OCI-LY1 (cell line): Measurements from ENCODE around the gene GALNT9.

Source experiments
- H2AFZ ChIP-seq: fragments of 200-600 bp; sonication (generic), shearing (Covaris generic); 2 replicates; pipeline ENCODE4 v1.6.0; 2014; ENCODE audit warnings: antibody characterized with exemption, mild to moderate bottlenecking, low read length
- H3F3A ChIP-seq: fragments of 200-600 bp; sonication (generic), shearing (Covaris generic); 2 replicates; pipeline ENCODE4 v1.6.0; 2014; ENCODE audit warnings: mild to moderate bottlenecking, antibody characterized with exemption, low read length, moderate library complexity; ENCODE audit not compliant: insufficient read depth
- H3K27ac ChIP-seq: fragments of 200-600 bp; sonication (generic); 2 replicates; pipeline ENCODE4 v1.5.1; 2014; ENCODE audit warnings: low read length, mixed run types, mild to moderate bottlenecking, low read depth; ENCODE audit not compliant: poor library complexity, severe bottlenecking
- H3K27me3 ChIP-seq: fragments of 200-600 bp; sonication (generic); 2 replicates; pipeline ENCODE4 v1.6.0; 2014; ENCODE audit warnings: antibody characterized with exemption, mild to moderate bottlenecking, low read length, moderate library complexity; ENCODE audit not compliant: insufficient read depth
- H3K36me3 ChIP-seq: fragments of 200-600 bp; sonication (generic); 2 replicates; pipeline ENCODE4 v1.6.1; 2014; ENCODE audit warnings: mild to moderate bottlenecking, antibody characterized with exemption, low read length, moderate library complexity, mixed read lengths; ENCODE audit not compliant: insufficient read depth
- H3K4me1 ChIP-seq: fragments of 200-600 bp; sonication (generic); 2 replicates; pipeline ENCODE4 v1.5.1; 2014; ENCODE audit warnings: mild to moderate bottlenecking, low read length, moderate library complexity; ENCODE audit not compliant: insufficient read depth, severe bottlenecking
- H3K4me2 ChIP-seq: fragments of 200-600 bp; sonication (generic), shearing (Covaris generic); 2 replicates; pipeline ENCODE4 v1.6.1; 2014; ENCODE audit warnings: low read length
- H3K4me3 ChIP-seq: fragments of 200-600 bp; sonication (generic); 2 replicates; pipeline ENCODE4 v1.5.1; 2014; ENCODE audit warnings: low read length, low read depth, mild to moderate bottlenecking, mixed read lengths; ENCODE audit not compliant: poor library complexity, severe bottlenecking
- H3K79me2 ChIP-seq: fragments of 200-600 bp; shearing (Covaris generic); 2 replicates; pipeline ENCODE4 v1.6.1; 2016; ENCODE audit warnings: mixed run types, low read length, mixed read lengths; ENCODE audit not compliant: insufficient read depth
- H3K9ac ChIP-seq: fragments of 200-600 bp; sonication (generic), shearing (Covaris generic); 2 replicates; pipeline ENCODE4 v1.6.1; 2014; ENCODE audit warnings: mild to moderate bottlenecking, low read length, mixed read lengths
- H3K9me2 ChIP-seq: fragments of 200-600 bp; sonication (generic), shearing (Covaris generic); 2 replicates; pipeline ENCODE4 v1.6.1; 2014; ENCODE audit warnings: low read depth, mild to moderate bottlenecking, low read length, mixed read lengths
- H3K9me3 ChIP-seq: fragments of 200-600 bp; shearing (Covaris generic); 2 replicates; pipeline ENCODE4 v1.6.1; 2014; ENCODE audit warnings: low read length, mixed read lengths
- H4K20me1 ChIP-seq: fragments of 200-600 bp; sonication (generic), shearing (Covaris generic); 2 replicates; pipeline ENCODE4 v1.6.0; 2016; ENCODE audit warnings: mild to moderate bottlenecking, low read length; ENCODE audit not compliant: insufficient read depth
- EZH2 ChIP-seq: fragments of 200-600 bp; sonication (generic), shearing (Covaris generic); IDR thresholded peaks from 2 replicates; pipeline ENCODE4 v1.8.0; 2017; ENCODE audit warnings: borderline replicate concordance, mixed run types, mild to moderate bottlenecking, antibody characterized with exemption, low read length, moderate library complexity, mixed read lengths
- TF ChIP-seq, protein P1 (sequence below): fragments of 200-600 bp; sonication (generic), shearing (Covaris generic); IDR thresholded peaks from 2 replicates; pipeline ENCODE4 v1.5.1; 2017; ENCODE audit warnings: mild to moderate bottlenecking, antibody characterized with exemption, low read length, moderate library complexity, mixed read lengths

The GALNT9 gene

GRCh38 chr12:132325733-132326130 lies 3.7 kb downstream of the GALNT9 start:
- H4K20me1 ChIP-seq, result no peaks in the 10 kb centered on the region
- no peaks in the 10 kb centered on the region for H3K27me3 ChIP-seq
- H3K27ac ChIP-seq, result no peak overlapping the region
- H3K4me3 ChIP-seq, result no peak overlapping the region
- H3K4me1 ChIP-seq, result no peaks in the 10 kb centered on the region
- H3K4me2 ChIP-seq, result no peak overlapping the region
- H3K9me2 ChIP-seq, result no peaks in the 10 kb centered on the region
- no peak overlapping the region for H2AFZ ChIP-seq
- H3K36me3 ChIP-seq, result no peaks in the 10 kb centered on the region
- no peak overlapping the region for H3K9ac ChIP-seq
- TF ChIP-seq, protein P1, sequence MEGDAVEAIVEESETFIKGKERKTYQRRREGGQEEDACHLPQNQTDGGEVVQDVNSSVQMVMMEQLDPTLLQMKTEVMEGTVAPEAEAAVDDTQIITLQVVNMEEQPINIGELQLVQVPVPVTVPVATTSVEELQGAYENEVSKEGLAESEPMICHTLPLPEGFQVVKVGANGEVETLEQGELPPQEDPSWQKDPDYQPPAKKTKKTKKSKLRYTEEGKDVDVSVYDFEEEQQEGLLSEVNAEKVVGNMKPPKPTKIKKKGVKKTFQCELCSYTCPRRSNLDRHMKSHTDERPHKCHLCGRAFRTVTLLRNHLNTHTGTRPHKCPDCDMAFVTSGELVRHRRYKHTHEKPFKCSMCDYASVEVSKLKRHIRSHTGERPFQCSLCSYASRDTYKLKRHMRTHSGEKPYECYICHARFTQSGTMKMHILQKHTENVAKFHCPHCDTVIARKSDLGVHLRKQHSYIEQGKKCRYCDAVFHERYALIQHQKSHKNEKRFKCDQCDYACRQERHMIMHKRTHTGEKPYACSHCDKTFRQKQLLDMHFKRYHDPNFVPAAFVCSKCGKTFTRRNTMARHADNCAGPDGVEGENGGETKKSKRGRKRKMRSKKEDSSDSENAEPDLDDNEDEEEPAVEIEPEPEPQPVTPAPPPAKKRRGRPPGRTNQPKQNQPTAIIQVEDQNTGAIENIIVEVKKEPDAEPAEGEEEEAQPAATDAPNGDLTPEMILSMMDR, result no peak
- no peak for TF ChIP-seq EZH2
- no peaks in the 10 kb centered on the region for H3K9me3 ChIP-seq
- no peaks in the 10 kb centered on the region for H3F3A ChIP-seq
- H3K79me2 ChIP-seq, result no peaks in the 10 kb centered on the region

- Histone ChIP-seq H3K4me2 (no peak overlapping the region), H4K20me1 (no peaks in the 10 kb centered on the region), H3K79me2 (no peaks in the 10 kb centered on the region), H3K36me3 (no peaks in the 10 kb centered on the region), H3F3A (no peaks in the 10 kb centered on the region), H3K4me1 (no peaks in the 10 kb centered on the region), H3K9me2 (no peaks in the 10 kb centered on the region), H3K4me3 (no peak overlapping the region), H3K9ac (no peak overlapping the region), H3K27me3 (no peaks in the 10 kb centered on the region), H3K27ac (no peak overlapping the region), H2AFZ (no peak overlapping the region), H3K9me3 (no peaks in the 10 kb centered on the region)
- TF ChIP-seq, protein P1, result no peak
- TF ChIP-seq EZH2, result no peak
Observed at GRCh38 chr12:132324841-132325732, 4.3 kb downstream of the GALNT9 start.

DNA sequence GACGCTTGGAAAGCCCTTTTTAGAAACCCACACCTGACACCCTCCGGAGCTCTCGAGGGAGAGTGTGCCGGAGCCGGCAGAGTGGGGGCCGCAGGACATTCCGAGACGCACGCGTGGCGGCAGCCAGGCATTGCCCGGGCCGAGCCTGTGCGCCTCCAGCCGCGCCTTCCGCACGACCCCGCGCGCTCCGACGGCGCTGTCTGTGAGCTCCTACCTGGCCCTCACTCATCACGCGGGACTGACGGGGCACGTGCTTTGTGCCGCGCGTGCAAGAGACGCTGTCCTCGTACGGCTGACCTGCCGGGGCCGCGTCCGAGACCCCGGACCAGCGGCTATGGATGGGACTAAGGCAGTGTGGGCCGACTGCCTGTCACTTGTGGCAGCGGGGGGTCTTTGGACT lies 5.2 kb downstream of the GALNT9 start:
- TF ChIP-seq, protein P1, result no peak
- TF ChIP-seq EZH2, result no peak
- no peaks in the 10 kb centered on the region for H3K27me3 ChIP-seq
- H3K9me3 ChIP-seq, result no peaks in the 10 kb centered on the region
- H3K27ac ChIP-seq, result no peak overlapping the region
- no peak overlapping the region for H3K4me2 ChIP-seq
- no peaks in the 10 kb centered on the region for H4K20me1 ChIP-seq
- no peak overlapping the region for H3K9ac ChIP-seq
- no peaks in the 10 kb centered on the region for H3K9me2 ChIP-seq
- H2AFZ ChIP-seq, result no peak overlapping the region
- H3K4me3 ChIP-seq, result no peak overlapping the region
- H3F3A ChIP-seq, result no peaks in the 10 kb centered on the region
- H3K36me3 ChIP-seq, result no peaks in the 10 kb centered on the region
- H3K79me2 ChIP-seq, result no peaks in the 10 kb centered on the region
- H3K4me1 ChIP-seq, result no peaks in the 10 kb centered on the region
